Limb (tissue), 2 donors: ENCODE data around the gene CABP2.
"Not testable (repeated sequence)": the region's sequence is repeated elsewhere in the genome, so short reads cannot be mapped to it uniquely, and the experiment has no call there.

ENCODE experiments used
- DNase-seq, 2 donors: peaks; one replicate each; pipeline ENCODE4 v3.0.0-alpha.2; 2016; ENCODE audit errors: extremely low spot score in 2 of 2

CABP2 gene

DNA sequence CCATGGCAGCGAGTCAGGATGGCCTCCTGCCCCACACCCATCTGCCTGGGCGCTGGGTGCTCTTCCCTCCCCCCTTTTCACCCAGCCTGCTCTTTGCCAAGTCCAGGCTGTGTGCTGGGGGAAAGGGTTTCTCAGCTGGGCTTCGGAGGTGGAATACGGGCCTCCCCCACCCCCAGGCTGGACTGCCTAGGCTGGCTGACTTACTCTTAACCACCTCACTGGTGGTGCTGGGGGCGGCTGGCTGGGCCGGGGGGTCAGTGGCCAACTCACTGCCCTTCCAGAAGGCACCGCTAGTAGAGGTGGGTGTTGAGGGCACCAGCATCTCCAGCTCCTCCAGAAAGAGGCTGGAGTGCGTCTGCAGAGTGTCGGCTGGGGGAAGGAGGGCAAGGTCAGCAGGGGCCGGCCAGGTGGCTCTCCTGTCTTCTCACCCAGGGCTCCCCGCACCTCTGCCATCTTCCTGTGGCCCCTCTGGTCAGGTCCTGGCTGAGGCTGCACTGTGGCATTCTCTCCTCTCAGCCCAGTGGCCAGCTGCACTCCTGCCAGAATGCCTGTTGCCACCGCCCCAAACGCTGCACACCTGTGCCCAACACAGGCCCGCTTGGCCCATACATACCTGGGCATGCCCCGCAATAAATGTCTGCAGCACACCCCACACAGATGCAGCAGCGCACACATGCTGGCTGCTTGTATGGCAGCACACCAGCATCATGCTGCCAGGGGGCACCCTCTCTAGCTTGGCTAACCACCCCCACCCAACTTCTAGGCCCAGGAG is 27.8 kb downstream of the CABP2 start:
- no peak for DNase-seq

DNA sequence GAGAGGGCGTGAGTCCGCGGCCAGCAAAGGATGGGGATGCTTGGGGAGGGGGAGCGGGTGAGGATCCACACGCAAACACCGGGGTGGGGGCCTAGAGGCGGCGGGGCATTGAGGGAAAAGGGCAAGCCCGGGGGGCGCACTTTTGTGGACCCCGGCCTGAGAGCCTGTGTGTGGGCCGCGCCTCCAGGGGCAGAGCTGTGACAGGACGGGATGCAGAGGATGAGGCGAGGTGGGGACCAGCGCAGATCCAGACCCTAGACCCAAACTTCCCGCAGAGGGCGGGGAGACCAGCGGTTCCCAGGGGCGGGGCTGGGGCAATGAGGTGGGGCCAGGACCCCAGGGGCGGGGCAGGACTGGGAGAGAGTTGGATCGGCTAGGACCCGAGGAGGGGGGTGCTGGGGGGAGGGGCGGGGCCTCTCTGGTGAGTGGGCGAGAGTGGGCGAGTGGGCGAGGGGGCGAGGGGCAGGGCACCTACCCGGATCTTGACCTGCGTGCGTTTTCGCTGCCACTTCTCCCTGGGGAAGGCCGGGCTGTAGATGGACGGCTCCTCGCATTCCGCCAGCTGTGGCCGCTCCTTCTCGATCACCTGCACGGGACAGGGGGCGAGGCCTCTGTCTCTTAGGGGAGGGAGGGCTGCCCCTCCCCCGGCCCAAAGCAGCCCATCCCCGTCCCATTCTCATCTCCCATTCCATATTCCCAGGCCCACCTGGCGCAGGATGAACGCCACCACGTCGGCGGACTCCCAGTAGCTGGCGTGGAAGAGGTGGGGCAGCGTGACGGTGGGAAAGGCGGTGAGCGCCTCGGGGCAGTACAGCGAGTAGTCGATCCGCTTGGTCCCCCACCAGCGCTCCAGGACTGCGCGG is 28.6 kb downstream of the CABP2 start:
- no peak for DNase-seq

DNA sequence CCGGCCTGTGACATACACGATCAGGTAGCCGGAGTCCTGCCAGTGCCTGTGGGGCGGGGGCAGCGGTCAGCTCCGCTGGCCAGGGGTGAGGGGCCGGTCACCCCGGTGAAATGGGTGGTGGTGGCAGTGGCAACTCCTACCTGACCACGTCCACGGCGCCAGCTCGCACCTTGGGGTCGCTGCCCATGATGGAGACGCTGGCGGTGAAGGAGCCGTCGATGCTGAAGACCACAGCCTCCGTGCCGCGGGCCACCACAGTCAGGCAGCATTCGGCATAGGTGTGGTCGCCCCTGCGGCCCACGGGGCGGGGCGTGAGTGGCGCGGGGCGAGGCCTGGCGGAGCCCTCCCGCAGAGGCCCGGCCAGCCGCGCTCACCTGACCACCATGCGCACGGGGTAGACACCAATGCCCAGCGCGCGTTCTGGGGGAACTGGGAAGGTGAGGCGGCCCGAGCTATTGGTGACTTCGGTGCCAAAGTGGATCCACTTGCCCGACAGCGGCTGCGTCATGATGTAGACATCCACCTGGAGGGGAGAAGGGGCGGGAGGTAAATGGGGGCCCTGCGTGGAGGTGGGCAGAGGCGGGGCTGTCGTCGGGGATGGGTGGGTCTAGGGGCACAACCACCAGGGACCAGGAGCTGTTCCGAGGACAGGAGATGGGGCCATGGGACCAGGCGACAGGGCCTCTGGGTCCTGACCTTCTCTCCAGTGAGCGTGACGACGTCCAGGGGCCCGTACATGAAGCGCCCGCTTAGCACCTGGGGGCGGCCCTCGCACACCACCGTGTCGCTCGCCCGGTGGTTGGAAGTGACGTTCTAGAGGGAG is 29.5 kb downstream of the CABP2 start:
- DNase-seq, result no peak

DNA sequence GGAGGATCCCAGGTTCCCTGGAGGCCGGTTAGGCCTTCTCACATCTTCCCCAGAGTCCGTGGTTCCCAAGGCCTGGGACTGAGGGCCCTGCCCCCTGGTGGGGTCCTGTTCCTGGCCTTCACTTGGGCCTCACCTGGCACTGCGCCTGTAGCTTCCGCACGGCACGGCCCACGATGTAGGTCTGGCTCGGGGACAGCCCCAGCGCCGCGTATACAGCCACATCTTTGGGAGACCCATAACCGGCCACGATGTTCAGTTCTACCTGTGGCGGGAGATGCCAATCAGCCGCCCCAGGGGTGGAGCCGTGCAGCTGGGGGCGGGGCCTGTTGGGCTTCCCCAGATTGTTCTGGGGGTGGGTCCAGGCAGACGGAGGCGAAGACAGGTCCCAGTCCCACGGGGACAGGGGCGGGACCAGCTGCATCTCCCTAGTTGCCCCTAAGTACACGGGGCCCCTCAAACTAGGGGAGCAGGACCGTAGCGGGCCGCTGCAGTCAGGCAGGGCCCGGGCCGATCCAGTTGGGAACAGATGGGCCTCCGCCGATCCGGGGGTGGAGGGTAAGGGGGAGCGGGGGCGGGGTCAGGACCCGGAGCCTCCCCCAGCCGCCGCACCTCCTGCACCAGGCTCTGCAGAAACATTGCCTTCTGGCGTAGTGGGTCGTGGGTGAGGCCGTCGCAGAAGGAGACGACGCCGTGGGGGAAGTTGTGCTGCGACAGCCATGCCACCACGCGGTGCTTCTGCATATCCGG is 30.3 kb downstream of the CABP2 start:
- DNase-seq, result no peak

DNA sequence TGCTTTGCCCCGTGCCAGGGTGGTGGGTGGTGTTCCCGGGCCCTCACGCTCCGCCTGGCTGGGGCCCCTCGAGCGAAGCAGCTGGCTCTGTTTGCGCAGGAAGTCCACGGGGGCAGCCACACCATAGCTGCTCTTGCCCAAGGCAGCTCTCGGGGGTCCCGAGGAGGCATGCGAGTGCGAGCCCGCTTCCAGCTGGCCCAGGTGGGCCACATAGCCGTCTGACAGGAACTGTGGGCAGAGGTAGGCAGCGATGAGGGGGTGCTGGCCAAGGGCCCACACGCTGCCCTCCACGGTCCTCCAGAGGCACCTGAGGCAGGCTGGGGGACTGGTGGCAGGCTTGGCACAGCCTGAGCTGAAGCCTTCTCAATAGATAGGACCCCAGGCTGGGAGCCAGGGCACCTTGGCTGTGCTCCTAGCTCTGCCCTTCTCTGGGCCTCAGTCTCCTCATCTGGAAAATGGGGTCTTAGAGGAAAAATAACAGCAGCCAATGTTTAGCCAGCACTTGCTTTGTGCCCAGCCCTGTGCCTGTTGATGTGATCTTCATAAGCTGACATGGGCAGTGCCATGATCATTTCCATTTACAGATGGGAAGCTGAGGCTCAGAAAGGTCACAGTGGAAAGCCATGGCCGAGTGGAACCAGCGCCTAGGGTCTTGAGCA is 31.0 kb downstream of the CABP2 start:
- no peak for DNase-seq

DNA sequence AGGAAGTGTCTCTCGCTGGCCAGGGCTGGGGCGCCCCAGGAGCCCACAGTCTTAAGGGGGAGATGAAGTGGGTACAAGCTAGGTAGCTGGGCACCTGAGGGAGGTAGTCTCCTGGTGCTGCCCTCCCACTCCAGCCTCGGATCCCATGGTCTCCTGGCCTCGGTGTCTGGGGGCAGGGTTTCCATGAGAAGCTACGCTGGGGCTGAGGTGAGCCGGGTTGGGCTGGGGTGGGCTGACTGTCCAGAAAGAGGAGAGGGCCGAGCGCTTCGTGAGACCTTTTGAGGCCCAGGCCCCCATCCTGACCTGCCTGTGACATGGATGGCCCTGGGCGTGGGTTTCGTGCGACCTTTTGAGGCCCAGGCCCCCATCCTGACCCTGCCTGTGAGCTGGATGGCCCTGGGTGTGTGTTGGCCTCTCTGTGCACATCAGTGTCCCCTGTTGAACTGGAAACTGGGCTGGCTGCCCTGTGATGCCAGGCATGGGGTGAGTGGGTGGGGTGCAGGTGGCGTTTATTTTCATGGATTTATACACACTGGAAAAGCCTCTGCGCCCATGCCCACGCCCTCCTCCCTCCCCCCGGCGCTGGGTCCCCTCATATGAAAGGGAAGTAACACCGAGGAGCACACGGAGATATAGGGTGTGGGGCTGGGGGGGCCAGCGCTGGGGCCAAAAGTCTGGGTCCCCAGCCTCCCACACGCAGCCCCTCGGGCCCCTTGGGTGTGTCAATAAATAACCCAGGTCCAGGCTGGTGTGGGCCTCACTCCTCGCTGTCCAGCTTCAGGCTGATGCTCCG is 31.8 kb downstream of the CABP2 start:
- no peak for DNase-seq

DNA sequence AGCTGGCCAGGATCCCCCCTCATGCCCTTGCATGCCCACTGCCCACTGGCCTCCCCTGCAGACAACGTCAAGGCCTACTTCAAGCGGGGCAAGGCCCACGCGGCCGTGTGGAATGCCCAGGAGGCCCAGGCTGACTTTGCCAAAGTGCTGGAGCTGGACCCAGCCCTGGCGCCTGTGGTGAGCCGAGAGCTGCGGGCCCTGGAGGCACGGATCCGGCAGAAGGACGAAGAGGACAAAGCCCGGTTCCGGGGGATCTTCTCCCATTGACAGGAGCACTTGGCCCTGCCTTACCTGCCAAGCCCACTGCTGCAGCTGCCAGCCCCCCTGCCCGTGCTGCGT is 32.5 kb downstream of the CABP2 start:
- DNase-seq, result no peak

DNA sequence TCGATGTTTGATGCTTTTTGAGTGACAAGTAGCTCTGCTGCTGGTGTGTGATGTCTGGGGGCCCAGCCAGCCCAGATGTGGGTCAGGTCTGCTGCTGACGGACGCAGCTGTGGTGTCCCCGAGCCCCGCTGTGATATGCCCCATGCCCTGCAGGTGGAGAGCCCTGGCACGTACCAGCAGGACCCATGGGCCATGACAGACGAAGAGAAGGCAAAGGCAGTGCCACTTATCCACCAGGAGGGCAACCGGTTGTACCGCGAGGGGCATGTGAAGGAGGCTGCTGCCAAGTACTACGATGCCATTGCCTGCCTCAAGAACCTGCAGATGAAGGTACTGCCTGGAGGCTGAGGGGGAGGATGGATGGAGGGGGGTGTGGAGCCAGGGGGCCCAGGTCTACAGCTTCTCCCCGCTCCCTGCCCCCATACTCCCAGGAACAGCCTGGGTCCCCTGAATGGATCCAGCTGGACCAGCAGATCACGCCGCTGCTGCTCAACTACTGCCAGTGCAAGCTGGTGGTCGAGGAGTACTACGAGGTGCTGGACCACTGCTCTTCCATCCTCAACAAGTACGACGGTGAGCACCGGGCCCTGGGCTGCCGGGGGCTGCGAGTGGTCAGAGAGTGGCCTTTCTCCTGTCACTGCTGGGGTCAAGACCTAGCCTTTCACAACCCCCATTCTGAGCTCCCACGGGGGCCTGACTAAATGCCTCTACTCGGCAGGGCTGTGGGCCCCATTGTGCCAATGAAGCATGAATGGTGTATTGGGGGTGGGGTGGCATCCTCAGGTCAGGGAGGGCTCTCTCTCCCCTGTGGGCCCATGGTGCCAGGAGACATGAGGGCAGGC is 33.1 kb downstream of the CABP2 start:
- peak in 1 of 2 donors; percentile 27 for DNase-seq

DNA sequence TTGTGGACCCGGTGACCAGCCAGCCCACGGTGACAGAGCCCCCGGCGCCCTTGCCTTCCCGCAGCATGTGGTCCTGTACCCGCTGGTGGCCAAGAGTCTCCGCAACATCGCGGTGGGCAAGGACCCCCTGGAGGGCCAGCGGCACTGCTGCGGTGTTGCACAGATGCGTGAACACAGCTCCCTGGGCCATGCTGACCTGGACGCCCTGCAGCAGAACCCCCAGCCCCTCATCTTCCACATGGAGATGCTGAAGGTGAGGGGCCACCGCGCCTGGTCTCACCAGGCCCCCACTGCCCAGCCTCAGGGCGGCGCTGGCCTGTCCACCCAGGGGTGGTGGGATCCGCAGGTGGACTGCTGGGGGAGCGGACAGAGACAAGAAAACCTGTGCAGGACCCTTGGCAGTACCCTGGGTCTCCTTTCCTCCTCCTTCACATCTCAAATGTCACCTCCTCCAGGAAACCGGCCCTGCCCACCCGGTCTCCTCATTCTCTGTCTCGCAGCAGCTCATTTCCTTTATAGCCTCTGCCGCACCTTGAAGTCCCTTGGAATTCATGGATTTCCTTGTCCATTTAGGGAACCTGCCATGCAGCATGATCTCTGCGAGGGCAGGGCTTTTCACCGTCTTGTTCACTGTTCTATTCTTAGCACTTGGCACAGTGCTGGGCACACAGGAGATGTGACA is 33.9 kb downstream of the CABP2 start:
- DNase-seq, result no peak

DNA sequence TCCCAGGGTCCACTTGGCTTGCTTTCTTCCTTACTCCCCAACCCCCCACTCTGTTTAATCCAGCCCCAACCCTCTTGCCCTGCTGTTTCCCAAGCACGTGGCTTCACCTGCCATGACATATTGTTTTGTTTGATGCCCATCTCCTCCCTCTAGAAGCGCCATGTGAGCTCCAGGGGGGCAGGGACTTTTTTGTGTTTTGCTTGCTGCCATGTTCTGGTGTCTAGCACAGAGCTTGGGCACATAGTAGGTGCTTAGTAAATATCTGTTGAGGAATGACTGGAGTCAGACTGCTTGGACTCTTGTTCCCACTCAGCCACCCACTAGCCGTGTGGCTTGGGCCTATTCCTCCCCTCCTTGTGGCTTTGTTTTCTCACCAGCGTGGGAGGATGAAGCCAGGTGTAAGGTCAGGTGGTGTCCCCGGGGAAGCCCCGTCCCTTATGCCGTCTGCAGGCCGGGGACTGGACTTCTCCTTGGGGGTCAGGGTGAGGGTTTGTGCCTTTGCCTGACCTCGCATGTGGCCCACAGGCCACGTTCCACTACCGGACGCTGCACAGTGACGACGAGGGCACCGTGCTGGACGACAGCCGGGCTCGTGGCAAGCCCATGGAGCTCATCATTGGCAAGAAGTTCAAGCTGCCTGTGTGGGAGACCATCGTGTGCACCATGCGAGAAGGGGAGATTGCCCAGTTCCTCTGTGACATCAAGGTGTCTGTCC is 36.6 kb downstream of the CABP2 start:
- DNase-seq, result no peak

DNA sequence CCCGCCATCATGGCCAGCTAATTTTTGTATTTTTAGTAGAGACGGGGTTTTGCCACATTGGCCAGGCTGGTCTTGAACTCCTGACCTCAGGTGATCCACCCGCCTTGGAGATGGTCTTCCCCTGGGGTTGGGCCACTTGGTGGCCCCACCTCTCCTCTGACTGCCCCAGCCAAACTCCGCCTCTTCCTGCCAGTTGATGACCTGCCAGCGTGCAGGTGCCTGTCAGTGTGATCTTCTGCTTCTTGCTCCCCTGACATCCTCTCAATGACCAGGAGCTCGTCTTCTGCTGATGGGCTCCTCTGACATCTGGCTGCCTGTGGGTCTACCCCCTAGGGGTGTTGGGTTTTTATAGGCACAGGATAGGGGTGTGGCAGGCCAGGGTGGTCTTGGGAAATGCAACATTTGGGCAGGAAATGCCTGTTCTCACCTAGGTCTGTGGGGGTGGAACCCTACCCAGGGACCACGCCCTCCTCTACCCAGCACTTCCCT is 37.3 kb downstream of the CABP2 start:
- DNase-seq, result not testable (repeated sequence)

DNA sequence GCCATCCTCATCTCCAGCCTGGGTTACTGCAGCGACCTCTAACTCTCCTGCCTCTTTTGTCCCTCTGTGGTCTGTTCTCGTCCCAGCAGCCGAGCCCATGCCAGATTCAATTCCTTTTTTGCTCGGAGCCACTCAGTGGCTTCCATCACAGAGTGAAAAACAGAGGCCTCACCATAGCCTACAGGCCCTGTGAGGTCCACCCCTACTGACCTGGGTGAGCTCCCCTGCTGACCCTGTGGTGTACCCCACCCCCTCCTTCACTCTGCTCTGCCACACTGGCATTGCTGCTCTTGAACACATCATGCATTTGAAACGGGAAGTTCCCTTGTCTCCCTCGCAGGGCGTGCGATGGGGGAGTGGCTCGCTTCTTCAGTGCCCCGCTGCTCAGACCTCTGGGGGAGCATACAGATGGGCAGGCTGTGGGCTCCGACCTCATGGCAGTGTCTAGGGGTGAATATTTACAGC is 38.4 kb downstream of the CABP2 start:
- peak in 1 of 2 donors; percentile 25 for DNase-seq

DNA sequence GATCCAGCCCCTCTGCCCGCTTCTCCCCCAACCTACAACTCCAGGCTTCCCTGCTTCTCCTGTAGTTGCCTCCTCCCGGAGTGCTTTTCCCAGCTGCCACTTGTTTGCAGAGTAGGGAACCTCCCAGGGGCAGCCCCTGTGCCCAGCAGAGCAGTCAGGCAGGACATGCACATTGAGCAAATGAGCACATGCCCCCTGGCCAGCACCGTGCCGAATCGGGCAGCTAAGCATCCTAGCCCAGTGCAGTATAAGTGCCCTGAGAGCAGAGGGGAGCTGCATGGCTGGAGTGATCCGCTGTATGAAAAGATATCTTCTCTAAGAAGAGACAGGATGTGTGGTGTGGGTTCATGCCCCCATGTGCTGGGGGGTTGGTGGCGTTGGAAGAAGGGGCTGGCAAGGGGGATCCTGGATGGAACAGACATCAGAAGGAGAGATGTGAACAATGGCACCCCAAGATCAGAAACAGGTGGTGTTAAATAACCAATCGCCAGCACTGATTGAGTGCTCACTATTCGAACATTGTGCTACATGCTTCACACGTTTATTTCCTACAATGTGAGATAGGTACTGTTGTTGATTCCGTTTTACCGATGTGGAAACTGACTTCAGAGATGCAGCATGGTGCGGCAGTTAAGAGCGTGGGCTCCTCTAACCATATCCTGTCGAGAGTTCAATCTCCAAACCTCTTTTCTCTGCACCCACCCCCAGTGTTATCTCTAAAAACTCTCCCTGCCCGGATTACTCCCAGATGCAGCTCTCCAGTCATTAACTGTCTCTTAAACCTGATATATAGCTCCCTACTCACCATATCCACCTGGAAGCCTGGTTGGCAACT is 39.2 kb downstream of the CABP2 start:
- no peak for DNase-seq

DNA sequence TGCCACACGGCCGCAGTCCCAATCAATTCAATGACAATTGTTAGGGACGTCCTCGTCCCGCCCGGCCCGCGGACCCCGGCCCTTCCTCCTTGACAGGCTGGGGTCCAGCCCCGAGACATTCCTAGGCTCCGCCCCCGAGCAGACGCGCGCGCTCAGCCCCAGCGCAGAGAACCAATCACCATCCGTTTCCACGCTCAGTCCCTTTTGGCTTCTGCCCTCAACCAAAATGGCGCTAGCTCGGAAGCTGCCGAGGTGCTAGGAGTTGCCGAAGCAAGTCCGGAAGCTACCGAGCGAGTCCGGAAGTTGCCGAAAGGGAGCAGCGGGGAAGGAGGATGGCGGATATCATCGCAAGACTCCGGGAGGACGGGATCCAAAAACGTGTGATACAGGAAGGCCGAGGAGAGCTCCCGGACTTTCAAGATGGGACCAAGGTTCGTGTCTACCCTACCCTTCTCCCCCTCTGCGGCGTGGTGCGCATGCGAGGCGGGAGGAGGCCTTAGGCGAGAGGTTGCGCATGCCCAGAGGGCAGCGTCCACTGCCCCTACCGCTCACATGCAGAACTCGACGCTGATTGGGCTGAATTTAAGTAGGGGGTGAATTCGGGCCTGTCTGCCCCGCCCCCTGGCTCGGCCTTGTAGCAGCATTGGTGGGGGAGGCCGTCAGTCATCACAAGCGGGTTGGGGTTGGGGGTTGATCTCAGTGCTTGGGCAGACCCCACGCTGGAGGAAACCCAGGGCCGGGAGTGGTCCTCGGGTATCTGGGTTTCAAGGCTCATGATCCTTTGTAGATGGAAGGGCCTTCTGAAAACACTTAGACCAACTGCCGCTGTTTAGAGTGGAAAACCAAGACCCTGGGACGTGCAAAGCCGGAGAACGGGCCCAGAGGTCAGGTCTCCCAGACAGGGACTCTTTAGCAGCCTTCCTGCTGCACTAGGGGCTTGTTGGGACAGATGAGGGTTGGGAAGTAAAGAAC is 40.1 kb downstream of the CABP2 start, which contains the start of gene AIP:
Gene AIP (plus strand): TSS at position 200 of the 972 bp plus-strand sequence. CDS start 133 bp downstream, at position 333.
- DNase-seq, result peak; percentile 97 to 98

DNA sequence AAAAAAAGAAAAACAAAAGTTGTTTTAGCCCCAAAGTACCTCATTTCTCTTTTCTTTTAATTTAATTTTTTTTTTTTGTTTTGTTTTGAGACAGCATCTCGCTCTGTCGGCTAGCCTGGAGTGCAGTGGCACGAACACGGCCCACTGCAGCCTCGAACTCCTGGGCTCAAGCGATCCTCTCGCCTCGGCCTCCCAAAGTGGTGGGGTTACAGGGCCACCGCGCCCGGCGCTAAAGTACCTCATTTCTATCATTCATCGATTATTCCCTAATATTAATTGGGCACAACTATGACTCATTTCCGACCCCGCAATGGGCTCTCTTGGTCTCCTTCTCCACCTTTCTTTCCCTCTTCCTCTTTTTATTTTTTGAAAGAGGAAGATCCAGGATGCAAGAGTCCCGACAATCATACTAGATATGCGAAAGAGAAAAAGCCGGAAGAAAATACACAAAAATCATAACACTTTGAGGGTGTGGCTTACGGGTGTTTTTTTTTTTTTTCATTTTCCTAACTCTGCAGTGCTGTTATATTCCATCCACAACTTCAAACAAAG is 40.9 kb downstream of the CABP2 start:
- no peak for DNase-seq
